ENCODE data around the gene SFTPD.

Gene SFTPD

GRCh38 chr10:79944428-79945395 is 4.2 kb downstream of the SFTPD start:
- no peak for DNase-seq (ENCODE audit: low read depth)

- no peak for DNase-seq (ENCODE audit: low read depth)
These were observed 5.0 kb downstream of the SFTPD start for GRCh38 chr10:79943871-79944270.

GRCh38 chr10:79942261-79943185 is 6.4 kb downstream of the SFTPD start:
- DNase-seq (ENCODE audit: low read depth), result no peak

- no peak for DNase-seq (ENCODE audit: low read depth)
These were observed 7.2 kb downstream of the SFTPD start for GRCh38 chr10:79941585-79942210.

- no peak for DNase-seq (ENCODE audit: low read depth)
These were observed 7.8 kb downstream of the SFTPD start for GRCh38 chr10:79941146-79941545.

- DNase-seq (ENCODE audit: low read depth), result no peak
These were observed 8.5 kb downstream of the SFTPD start for GRCh38 chr10:79940431-79940830.

GRCh38 chr10:79939969-79940368 is 8.9 kb downstream of the SFTPD start:
- DNase-seq (ENCODE audit: low read depth), result no peak

- no peak for DNase-seq (ENCODE audit: low read depth)
These were observed 10.0 kb downstream of the SFTPD start for GRCh38 chr10:79938728-79939406.

- DNase-seq (ENCODE audit: low read depth), result no peak
These were observed 11.2 kb downstream of the SFTPD start for GRCh38 chr10:79937701-79938151.

- no peak for DNase-seq (ENCODE audit: low read depth)
These were observed 12.0 kb downstream of the SFTPD start for GRCh38 chr10:79936625-79937615.

- DNase-seq (ENCODE audit: low read depth), result no peak
These were observed 14.9 kb downstream of the SFTPD start for GRCh38 chr10:79933961-79934360.

- DNase-seq (ENCODE audit: low read depth), result no peak
These were observed 16.0 kb downstream of the SFTPD start for GRCh38 chr10:79932841-79933379.

- no peak for DNase-seq (ENCODE audit: low read depth)
These were observed 16.6 kb downstream of the SFTPD start for GRCh38 chr10:79932307-79932706.

- no peak for DNase-seq (ENCODE audit: low read depth)
These were observed 18.2 kb downstream of the SFTPD start for GRCh38 chr10:79930751-79931150.

GRCh38 chr10:79930267-79930666 is 18.6 kb downstream of the SFTPD start:
- no peak for DNase-seq (ENCODE audit: low read depth)

GRCh38 chr10:79929409-79929904 is 19.4 kb downstream of the SFTPD start:
- DNase-seq (ENCODE audit: low read depth), result peak; percentile 58

- DNase-seq (ENCODE audit: low read depth), result no peak
These were observed 20.8 kb downstream of the SFTPD start for GRCh38 chr10:79928028-79928583.

- DNase-seq (ENCODE audit: low read depth), result no peak
These were observed 21.6 kb downstream of the SFTPD start for GRCh38 chr10:79927111-79927828.

- DNase-seq (ENCODE audit: low read depth), result no peak
These were observed 22.9 kb downstream of the SFTPD start for GRCh38 chr10:79926037-79926436.
